AG08395 (cell line): ENCODE data around the gene RETN.
"Not testable (repeated sequence)": the region's sequence is repeated elsewhere in the genome, so short reads cannot be mapped to it uniquely, and the experiment has no call there.

ENCODE experiments used
- DNase-seq: peaks from one replicate; pipeline ENCODE4 v3.0.0; 2012; ENCODE audit warnings: mixed read lengths, low spot score

The RETN gene

DNA sequence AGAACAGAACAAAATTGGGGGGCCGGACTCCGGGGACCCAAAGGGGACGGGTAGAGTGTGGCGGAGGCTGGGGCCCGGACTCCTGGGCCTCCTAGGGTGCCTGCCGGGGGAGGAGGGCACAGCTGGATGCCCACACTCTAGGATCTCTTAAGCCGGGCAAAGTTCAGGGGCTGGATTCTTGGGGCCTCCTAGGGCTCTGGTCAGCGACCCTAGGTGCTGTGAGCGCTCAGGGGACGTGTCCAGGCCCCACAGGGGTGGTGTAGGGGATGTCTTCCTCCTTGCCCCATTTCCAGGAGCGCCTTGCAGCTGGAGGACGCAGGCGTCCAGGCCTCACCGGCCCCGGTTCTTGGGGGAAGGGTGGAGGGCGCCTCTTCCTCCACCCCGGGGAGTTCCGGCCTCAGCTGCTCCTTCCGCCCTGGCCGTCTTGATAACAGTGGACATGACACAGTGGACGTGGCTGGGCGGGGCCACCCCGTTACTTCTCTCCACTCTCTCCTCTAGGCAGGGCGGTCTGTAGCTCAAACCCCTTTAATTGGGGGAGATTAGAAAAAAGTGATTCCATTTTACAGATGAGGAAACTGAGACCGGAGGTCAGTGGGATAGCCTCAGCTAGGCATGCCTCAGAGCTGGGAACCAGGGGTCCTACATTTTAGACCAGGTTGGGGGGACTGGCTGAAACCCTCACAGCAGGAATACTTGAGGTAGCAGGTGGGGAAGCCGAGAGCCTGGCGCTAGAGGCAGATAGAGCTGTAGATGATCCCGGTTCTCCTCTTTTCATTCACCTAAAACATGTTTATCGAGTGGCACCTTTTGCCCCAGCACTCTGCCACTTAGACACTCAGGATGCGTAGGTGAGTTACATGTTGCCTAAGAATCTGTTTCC lies 31.2 kb upstream of the RETN start:
- DNase-seq: no peak

DNA sequence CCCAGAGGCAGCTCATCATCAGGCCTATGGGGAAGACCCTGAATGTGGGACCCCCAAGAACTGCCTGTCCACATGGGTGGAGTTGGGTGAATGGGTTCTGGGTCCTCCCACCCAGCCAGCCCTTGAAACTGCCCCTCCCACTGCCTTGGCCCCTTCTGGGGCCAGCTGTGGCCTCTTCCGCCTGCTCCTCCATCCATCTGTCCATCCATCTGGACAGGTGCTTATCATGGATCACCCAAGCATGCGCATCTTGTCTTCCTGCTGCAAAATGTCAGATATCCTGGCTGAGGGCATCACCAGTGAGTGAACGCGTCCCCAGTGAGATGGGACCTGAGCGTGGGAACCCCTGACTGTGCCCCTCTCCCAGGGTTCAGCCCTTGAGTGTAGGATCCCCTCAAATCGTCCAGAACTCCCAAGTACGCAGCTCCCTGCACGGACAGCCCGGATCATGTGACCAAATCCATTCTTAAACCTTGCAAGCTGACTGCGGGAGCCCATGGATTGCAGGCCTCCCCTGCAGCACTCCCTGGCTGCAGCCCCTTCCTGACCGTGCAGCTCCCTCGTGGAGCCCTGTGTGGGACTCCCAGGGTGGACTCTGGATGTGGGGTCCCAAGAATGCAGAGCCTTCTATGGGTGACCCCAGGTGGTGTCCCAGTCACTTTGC lies 29.9 kb upstream of the RETN start:
- no peak for DNase-seq

DNA sequence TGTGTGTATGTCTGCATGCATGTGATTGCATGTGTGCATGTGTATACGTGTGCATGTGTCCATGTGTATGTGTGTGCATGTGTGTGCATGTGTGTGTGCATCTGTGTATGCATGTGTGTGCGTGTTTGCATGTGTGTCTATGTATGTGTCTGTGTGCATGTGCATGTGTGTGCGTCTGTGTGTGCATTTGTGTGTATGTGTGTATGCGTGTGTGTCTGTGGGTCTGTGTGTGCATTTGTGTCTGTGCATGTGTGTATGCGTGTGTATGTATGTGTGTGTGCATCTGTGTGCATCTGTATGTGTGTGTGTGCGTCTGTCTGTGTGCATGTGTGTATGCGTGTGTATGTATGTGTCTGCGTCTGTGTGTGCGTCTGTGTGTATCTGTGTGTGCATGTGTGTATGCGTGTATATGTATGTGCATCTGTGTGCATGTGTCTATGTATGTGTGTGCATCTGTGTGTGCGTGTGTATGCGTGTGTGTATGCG lies 28.9 kb upstream of the RETN start:
- DNase-seq: no peak

DNA sequence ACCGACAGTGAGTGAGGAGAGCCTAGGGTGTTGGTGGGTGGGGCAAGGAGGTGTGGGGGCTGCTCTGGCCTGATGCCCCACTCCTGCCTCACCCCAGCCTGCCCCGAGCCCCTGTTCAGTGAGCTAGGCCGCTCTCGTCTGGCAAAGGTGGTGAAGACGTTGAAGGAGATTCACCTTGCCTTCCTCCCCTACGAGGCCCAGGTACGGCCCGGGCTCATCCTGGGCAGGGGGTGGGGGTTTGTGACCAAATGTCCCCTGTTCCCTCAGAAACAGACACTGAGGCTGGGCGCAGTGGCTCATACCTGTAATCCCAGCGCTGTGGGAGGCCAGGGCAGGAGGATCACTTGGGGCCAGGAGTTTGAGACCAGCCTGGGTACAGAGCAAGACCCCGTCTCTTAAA lies 28.0 kb upstream of the RETN start:
- no peak for DNase-seq

DNA sequence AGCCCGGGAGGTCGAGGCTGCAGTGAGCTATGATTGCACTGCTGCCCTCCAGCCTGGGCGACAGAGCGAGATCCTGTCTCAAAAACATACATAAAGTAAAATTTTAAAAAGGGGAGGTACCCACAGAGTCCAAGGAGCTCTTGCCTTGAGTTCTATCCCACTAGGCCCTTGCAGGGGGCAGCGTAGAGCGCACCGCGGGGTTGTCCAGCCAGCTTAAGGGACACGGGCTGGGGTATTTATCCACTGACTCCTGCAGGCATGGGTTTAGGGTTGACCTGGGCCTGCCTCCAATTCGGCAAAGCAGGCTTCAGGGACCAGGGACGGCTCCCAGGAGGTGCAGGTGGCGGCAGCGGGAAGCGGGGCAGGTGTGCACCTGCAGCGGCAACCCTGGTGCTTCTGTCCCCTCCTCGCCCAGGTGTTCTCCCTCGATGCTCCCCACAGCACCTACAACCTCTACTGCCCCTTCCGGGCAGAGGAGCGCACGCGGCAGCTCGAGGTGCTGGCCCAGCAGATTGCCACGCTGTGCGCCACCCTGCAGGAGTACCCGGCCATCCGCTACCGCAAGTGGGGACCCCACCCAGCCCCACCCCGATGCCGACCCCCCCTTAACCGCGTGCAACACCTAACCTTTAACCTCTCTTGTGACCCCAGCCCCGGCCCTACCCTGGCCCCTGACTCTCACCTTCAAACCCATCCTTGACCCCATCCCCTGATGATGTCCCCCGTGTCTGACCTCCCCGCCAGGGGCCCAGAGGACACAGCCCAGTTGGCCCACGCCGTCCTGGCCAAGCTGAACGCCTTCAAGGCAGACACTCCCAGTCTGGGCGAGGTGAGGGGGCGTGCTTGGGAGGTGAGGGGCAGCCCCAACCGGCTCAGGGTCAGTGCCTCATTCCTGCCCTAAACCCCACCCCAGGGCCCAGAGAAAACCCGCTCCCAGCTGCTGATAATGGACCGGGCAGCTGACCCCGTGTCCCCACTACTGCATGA lies 27.3 kb upstream of the RETN start:
- no peak for DNase-seq

DNA sequence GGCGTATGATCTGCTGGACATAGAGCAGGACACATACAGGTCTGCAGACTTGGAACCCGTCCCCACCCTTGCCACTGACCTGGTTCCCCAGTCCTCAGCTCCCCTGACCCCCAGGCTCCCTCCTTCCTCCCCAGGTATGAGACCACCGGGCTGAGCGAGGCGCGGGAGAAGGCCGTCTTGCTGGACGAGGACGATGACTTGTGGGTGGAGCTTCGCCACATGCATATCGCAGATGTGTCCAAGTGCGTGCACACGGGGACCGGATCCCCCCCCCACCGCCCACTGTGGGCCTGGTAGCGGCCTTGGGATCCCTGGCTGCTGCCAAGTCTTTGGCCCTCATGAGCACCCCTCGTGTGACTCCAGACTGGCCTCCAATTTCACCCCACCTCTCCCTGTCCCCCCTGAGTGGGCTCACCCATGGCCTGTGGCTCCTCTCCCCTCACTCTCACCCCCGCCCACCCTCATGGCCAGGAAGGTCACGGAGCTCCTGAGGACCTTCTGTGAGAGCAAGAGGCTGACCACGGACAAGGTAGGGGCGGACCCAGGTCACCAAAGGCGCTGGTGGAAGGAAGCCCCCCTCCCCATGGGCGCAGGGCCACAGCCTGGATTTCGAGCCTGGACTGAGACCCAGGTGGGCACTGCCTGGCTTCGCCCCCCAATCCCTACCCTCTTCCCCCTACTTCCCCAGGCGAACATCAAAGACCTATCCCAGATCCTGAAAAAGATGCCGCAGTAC lies 26.4 kb upstream of the RETN start:
- no peak for DNase-seq

DNA sequence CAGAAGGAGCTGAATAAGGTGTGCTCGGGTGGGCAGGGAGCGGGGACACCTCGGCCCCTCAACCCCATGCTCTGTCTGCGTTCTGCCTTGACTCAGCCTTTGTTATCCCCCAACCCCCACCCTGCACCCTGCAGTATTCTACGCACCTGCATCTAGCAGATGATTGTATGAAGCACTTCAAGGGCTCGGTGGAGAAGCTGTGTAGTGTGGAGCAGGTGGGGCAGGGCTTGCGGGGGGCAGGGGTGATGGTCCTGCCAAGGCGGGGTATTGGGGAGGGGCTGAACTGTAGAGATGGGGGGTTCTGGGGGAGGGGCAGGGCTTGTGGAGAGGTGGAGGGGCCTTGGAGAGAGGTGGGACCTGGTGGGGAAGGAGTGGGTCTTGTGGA lies 25.8 kb upstream of the RETN start:
- DNase-seq: no peak

DNA sequence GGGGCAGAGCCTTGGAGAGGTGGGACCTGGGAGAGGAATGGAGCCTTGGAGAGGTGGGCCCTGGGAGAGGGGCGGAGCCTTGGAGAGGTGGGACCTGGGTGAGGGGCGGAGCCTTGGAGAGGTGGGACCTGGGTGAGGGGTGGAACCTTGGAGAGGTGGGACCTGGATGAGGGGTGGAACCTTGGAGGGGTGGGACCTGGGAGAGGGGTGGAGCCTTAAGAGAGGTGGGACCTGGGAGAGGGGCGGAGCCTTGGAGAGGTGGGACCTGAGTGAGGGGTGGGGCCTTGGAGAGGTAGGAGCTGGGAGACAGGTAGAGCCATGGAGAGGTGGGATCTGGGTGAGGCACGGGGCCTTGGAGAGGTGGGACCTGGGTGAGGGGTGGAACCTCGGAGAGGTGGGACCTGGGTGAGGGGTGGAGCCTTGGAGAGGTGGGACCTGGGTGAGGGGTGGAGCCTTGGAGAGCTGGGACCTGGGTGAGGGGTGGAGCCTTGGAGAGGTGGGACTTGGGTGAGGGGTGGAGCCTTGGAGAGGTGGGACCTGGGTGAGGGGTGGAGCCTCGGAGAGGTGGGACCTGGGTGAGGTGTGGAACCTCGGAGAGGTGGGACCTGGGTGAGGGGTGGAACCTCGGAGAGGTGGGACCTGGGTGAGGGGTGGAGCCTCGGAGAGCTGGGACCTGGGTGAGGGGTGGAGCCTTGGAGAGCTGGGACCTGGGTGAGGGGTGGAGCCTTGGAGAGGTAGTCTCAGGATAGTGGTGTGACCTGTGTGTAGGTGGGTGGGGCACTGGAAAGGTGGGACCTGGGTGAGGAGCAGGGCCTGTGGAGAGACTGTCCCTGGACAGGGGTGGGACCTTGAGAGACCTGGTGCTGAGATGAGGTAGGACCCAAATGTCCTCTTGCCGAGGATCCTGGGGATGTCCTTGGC lies 25.0 kb upstream of the RETN start:
- not testable (repeated sequence) for DNase-seq

DNA sequence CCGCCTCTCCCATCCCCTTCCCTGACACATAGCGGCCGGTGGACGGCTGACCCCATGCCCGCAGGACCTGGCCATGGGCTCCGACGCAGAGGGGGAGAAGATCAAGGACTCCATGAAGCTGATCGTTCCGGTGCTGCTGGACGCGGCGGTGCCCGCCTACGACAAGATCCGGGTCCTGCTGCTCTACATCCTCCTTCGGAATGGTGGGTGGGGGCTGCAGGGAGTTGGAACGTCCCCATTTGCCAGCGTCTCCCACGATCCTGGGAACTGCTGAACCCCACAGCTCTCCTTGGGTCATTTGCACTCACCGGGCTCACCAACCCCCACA lies 24.3 kb upstream of the RETN start:
- DNase-seq: no peak

DNA sequence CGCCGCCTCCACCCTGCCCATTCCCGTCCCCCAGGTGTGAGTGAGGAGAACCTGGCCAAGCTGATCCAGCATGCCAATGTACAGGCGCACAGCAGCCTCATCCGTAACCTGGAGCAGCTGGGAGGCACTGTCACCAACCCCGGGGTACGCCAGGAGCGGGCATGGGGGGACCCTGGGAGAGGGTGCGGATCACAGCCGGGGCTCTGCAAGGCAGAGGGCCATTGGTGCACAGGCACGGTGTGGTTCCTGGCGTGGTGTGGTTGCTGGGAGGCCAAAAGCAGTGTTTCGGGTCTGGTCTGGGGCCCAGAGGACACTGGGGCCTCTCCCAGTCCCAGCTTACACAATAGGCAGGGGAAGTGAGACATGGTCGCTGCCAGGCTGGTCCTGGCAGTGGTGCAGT lies 23.7 kb upstream of the RETN start:
- no peak for DNase-seq

DNA sequence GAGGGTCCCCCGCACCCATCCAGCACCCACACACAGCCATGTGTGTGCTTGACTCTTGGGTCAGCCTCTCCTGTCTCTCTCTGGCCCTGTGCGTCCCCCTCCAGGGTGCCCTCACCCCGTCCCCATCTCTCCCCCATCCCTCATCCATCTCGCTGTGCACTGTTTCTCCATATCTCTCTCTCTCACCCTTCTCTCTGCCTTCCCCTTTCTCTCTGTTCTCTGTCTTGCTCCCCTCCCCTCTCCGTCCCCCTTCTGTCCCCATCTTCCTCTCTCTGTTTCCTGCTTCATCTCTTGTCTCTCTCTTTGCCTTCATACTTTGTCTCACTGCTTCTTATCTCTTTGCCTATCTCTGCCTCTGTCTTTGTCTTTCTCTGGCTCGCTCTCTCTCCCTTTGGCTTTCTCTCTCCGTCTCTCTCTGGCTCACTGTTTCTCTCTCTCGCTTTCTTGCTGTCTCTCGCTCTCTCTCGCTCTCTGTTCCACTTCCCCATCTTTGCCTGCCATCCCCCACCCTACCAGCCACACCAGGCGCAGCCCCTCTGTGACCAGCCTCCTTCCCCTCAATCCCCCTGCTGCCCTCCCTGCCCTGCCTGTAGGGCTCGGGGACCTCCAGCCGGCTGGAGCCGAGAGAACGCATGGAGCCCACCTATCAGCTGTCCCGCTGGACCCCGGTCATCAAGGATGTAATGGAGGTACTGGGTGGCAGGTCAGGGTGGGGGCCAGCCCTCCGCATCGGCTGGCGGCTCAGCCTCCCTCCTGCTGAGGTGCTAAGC lies 23.0 kb upstream of the RETN start:
- no peak for DNase-seq

DNA sequence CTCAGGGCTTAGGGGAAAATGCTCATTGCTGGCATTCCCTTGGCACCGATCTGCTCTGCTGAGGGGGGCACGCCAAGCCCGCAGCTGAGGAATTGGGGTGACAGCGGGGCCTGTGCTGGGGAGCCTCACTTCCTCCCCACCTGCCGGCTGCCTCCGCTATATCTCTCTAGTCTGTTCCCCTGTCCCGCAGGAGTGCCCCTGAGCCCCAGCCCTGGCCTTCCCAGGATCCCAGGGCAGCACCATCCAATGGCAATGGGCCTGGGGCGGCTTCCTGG lies 22.5 kb upstream of the RETN start:
- no peak for DNase-seq

DNA sequence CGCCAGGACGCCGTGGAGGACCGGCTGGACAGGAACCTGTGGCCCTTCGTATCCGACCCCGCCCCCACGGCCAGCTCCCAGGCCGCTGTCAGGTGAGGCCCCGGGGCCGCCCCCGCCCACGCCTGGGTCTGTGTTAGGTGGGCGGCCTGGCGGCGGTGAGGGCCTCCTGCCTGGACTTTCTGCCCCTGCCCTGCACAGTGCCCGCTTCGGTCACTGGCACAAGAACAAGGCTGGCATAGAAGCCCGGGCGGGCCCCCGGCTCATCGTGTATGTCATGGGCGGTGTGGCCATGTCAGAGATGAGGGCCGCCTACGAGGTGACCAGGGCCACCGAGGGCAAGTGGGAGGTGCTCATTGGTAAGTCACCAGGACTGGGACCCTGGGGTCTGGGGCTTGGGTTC lies 21.7 kb upstream of the RETN start:
- no peak for DNase-seq

DNA sequence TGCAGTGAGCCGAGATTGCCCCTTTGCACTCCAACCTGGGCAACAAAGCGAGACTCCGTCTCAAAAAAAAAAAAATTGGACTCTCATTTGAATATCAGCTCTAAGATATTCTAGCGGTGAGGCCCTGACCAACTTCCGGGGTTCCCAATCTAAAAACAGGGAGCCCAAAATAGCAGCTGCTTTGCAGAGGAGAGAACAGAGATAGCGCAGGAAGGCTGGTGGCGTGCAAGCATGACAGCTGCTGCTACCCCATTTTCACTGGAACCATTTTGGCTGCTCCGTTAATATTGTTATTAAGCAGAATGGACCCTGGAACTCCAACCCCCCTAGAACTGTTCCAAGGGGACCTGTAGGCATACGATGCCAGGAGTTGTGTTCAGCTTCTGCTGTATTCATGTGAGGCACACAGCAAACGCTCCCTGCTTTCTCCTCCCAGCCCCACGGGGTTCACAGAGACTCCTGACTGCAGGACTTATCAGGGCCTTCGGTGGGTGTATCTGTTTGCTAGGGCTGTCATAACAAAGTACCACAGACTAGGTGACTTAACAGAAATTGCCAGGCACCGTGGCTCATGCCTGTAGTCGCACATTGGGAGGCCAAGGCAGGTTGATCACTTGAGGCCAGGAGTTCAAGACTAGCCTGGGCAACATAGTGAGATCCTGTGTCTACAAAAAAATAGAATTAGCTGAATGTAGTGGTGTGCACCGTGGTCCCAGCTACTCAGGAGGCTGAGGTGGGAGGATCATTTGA lies 20.4 kb upstream of the RETN start:
- DNase-seq: no peak

DNA sequence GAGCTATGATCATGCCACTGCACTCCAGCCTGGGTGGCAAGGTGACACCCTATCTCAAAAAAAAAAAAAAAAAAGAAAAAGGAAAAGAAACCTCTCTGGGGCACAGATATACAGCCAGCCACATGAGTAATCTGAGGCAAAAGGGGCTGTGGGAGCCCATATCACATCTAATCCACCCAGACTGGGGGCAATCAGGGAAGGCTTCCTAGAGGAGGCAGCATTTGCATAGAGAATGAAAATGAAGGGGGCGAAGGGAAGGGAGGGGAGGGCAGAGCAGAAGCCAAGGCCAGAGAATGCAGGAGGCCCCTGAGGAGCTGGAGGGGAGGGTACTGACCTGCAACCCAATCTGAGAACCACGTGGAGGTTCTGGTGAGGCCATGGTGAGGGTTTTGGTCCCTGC lies 18.7 kb upstream of the RETN start:
- DNase-seq: no peak

DNA sequence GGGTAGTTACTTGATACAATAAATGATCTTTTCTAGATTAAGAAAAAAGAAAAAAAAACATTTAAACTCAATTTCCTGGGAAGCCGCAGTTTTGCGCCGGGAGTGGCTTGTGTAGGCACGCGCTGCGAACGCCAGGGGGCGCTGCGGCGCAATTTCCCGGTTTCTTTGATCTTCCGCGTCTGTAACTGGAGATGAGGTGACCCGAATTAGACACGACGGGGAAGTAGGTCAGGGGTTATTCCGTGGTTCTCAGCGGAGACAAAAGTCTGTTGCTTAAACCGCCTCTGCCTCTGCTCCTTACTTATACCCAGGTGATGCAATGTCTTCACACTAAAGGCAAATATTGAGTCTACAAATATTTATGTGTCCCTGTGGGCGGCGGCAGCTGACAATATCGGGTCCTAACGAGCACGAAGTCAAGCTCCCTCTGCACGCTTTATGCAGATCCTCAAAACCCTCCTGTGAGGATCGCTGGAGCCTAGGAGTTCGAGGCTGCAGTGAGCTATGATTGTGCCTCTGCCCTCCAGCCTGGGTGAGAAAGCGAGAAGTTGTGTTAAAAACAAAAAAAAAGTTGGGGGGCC lies 16.7 kb upstream of the RETN start:
- peak; percentile 85 for DNase-seq

DNA sequence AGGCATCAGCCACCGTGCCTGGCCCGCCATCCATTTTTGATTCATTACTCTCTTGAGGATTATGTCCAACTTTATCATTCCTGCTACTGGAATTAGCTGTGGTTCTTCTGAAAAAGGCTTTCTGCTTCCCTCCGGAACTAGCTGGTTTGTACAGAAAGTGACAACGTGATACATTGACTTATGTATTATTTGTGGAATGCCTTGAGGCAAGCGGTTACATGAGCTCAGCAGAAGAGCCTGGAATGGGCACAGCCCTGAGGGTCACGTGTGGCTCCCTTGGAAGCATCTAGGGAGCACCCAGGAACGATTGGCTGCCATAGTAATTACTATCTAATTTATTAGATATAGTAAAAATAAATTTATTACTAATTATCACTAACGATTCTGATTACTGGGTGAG lies 14.4 kb upstream of the RETN start:
- peak; percentile 29 for DNase-seq

DNA sequence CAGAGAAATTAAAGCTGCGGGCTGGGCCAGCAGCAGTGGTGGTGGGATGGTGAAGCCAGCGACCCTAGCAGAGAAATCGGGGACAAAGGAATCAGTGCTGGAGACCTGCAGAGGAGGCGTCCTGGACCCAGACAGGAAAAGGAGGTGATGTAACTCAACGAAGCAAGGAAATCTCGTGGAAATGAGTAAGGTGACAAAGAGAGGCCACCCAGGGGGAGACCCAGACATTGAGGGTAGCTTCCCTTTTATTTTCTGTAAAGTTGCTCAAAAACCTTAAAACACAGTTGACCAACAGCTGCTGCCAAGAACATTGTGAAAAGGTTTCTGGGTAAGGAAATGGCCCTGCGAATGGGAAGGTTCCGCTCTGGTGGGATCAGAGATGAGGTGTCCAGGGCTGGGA lies 13.3 kb upstream of the RETN start:
- DNase-seq: no peak

DNA sequence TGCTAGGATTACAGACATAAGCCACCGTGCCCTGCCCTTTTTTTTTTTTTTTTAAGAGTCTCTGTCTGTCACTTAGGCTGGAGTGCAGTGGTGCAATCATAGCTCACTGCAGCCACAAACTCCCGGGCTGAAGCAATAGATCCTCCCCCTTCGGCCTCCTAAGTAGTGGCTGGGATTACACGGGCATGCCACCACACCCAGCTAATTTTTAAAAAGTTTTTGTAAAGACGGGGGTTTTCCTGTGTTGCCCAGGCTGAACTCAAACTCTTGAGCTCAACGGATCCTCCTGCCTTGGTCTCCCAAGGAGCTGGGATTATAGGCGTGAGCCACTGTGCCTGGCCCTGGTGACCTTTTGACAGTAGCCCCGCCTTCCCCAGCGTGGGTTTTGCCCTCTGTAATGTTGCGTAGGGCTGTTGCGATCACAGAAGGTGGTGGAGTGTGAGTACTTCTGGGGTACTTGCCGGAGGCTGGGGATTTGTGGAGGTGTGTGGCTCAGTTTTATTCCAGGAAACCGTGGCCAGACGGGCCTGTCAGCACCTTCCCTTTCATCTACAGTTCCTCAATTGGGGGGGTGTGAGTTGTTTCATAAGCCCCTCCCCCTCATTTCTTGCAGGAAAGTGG lies 11.6 kb upstream of the RETN start:
- no peak for DNase-seq
